ENCODE measurements around the gene GRM7.

DNA sequence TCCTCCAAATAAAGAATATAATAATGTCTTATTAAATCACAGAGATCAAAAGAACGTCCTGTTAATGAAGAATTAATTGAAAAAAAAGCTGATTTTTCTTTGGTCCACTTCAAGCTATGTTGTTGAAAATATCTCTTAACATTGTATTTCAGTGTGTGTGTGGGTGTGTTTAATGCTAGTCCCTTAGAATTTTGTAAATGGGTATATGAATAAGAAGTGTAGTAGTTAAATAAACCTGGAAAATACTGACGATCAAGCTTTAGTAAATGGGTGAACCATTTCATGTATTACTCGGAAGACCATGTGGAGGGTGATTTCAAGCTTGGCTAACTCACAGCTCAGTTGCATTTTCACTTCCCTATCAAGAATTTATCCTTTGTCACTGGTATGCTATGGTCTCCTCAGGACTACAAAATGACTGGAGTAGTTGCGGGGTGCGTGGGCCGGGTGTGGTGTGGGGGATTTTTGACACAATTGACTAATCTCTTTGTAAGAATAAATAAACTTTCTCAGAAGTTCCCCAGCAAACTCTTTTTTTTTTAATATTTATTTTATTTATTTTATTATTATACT, 586.4 kb downstream of the GRM7 start:
- TF ChIP-seq, protein P1, sequence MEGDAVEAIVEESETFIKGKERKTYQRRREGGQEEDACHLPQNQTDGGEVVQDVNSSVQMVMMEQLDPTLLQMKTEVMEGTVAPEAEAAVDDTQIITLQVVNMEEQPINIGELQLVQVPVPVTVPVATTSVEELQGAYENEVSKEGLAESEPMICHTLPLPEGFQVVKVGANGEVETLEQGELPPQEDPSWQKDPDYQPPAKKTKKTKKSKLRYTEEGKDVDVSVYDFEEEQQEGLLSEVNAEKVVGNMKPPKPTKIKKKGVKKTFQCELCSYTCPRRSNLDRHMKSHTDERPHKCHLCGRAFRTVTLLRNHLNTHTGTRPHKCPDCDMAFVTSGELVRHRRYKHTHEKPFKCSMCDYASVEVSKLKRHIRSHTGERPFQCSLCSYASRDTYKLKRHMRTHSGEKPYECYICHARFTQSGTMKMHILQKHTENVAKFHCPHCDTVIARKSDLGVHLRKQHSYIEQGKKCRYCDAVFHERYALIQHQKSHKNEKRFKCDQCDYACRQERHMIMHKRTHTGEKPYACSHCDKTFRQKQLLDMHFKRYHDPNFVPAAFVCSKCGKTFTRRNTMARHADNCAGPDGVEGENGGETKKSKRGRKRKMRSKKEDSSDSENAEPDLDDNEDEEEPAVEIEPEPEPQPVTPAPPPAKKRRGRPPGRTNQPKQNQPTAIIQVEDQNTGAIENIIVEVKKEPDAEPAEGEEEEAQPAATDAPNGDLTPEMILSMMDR (IDR thresholded peaks at IDR 0.05) = no peak
- TF ChIP-seq EP300 (IDR thresholded peaks at IDR 0.05) = no peak
